Mammary epithelial cell (primary cell): ENCODE results near the gene RNF157.

Source experiments
- CTCF ChIP-seq, 2 donors: IDR thresholded peaks in 1 of 2; conservative IDR thresholded peaks in 1 of 2; 2 replicates each; pipeline ENCODE4 v1.5.1; 2011 to 2012; ENCODE audit warnings: inconsistent platforms in 2 of 2, low read length in 2 of 2, mild to moderate bottlenecking in 2 of 2, control low read depth in 1 of 2, low read depth in 1 of 2; ENCODE audit not compliant: insufficient read depth in 1 of 2; ENCODE audit errors: extremely low read depth in 1 of 2
- EZH2 ChIP-seq: IDR thresholded peaks from 2 replicates; pipeline ENCODE4 v1.6.1; 2012; ENCODE audit warnings: low read length, inconsistent platforms, borderline replicate concordance

GRCh38 chr17:76200354-76200753 lies 39.9 kb downstream of the RNF157 start:
- TF ChIP-seq CTCF (conservative IDR thresholded peaks at IDR 0.05 in 1 of 2, IDR thresholded peaks at IDR 0.05 in 1 of 2; ENCODE audit: extremely low read depth in 1 of 2, insufficient read depth in 1 of 2, low read depth in 1 of 2, low read length in 2 of 2) (no peak), EZH2 (no peak)
